ENCODE results near the gene TMEM220.
A peak's percentile ranks its signal among the peaks of the same experiment; 100 is the strongest.

Gene TMEM220

GRCh38 chr17:10741416-10742135, 11.8 kb upstream of the TMEM220 start:
- no peak overlapping the region for H3K4me3 ChIP-seq (ENCODE audit: control insufficient read depth, low read depth, low read length)
- no peak for DNase-seq (ENCODE audit: low read depth)
- TF ChIP-seq, protein P1, sequence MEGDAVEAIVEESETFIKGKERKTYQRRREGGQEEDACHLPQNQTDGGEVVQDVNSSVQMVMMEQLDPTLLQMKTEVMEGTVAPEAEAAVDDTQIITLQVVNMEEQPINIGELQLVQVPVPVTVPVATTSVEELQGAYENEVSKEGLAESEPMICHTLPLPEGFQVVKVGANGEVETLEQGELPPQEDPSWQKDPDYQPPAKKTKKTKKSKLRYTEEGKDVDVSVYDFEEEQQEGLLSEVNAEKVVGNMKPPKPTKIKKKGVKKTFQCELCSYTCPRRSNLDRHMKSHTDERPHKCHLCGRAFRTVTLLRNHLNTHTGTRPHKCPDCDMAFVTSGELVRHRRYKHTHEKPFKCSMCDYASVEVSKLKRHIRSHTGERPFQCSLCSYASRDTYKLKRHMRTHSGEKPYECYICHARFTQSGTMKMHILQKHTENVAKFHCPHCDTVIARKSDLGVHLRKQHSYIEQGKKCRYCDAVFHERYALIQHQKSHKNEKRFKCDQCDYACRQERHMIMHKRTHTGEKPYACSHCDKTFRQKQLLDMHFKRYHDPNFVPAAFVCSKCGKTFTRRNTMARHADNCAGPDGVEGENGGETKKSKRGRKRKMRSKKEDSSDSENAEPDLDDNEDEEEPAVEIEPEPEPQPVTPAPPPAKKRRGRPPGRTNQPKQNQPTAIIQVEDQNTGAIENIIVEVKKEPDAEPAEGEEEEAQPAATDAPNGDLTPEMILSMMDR (IDR thresholded peaks at IDR 0.05; ENCODE audit: control insufficient read depth, insufficient read depth, low read depth, low read length, missing control alignments) = no peak

- DNase-seq (ENCODE audit: low read depth) = no peak
- H3K4me3 ChIP-seq (ENCODE audit: control insufficient read depth, low read depth, low read length) = no peak overlapping the region
- TF ChIP-seq, protein P1 (IDR thresholded peaks at IDR 0.05; ENCODE audit: control insufficient read depth, insufficient read depth, low read depth, low read length, missing control alignments) = no peak
Measured at GRCh38 chr17:10739386-10739785, 9.6 kb upstream of the TMEM220 start.

DNA sequence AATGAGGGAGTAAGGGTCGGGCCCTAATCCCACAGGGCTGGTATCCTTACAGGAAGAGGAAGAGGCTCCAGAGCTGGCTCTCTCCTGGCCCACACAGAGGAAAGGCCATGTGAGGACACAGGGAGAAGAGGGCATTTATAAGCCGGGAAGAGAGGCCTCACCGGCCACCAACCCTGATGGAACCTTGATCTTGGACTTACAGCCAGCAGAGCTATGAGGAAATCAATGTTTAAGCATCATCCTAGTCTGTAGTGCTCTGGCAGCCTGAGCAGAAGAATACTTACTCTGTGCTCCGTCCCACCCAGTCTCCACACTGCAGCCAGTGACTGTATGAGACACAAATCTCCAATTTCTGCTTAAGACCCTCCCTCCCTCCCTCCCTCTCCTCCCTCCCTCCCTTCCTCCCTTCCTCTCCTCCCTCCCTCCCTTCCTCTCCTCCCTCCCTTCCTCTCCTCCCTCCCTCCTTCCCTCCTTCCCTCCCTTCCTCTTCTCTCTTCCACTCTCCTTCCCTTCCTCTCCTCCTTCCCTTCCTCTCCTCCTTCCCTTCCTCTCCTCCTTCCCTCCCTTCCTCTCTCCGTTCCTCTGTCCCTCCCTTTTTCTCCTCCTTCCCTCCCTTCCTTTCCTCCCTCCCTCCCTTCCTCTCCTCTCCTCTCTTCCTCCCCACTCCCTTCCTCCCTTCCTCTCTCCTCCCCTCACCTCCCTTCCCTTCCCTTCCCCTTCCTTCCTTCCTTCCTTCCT, 8.9 kb upstream of the TMEM220 start:
- no peak for DNase-seq (ENCODE audit: low read depth)
- no peak overlapping the region for H3K4me3 ChIP-seq (ENCODE audit: control insufficient read depth, low read depth, low read length)
- TF ChIP-seq, protein P1 (IDR thresholded peaks at IDR 0.05; ENCODE audit: control insufficient read depth, insufficient read depth, low read depth, low read length, missing control alignments) = no peak

DNA sequence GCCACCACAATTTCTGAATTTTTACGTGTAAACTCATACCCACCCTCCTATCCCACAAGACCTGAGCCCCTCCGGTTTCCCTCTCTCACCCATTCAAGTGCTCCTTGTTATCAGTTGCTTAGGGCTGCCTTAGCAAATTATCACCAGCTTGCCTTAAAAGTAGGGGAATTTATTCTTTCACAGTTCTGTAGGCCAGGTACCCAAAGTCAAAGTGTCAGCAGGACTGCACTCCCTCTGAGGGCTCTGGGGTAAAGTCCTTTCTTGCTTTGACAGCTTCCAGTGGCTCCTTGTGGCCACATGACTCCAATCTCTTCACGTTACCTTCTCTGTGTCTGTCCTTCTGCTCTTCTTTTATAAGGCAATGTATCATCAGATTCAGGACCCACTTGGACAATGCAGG, 7.9 kb upstream of the TMEM220 start:
- TF ChIP-seq, protein P1 (IDR thresholded peaks at IDR 0.05; ENCODE audit: control insufficient read depth, insufficient read depth, low read depth, low read length, missing control alignments) = no peak
- no peak for DNase-seq (ENCODE audit: low read depth)
- H3K4me3 ChIP-seq (ENCODE audit: control insufficient read depth, low read depth, low read length) = no peak overlapping the region

- no peak overlapping the region for H3K4me3 ChIP-seq (ENCODE audit: control insufficient read depth, low read depth, low read length)
- TF ChIP-seq, protein P1 (IDR thresholded peaks at IDR 0.05; ENCODE audit: control insufficient read depth, insufficient read depth, low read depth, low read length, missing control alignments) = peak; percentile 89
- DNase-seq (ENCODE audit: low read depth) = no peak
Measured at GRCh38 chr17:10737168-10737622, 7.4 kb upstream of the TMEM220 start.

- no peak for DNase-seq (ENCODE audit: low read depth)
- TF ChIP-seq, protein P1 (IDR thresholded peaks at IDR 0.05; ENCODE audit: control insufficient read depth, insufficient read depth, low read depth, low read length, missing control alignments) = no peak
- H3K4me3 ChIP-seq (ENCODE audit: control insufficient read depth, low read depth, low read length) = no peak overlapping the region
Measured at GRCh38 chr17:10735821-10736220, 6.0 kb upstream of the TMEM220 start.

Data from AG09309 (cell line).